Kidney tubule cell (primary cell): ENCODE data around the gene METTL14.

Source experiments
- DNase-seq: peaks from one replicate; pipeline ENCODE4 v3.0.0-alpha.2; 2018; ENCODE audit warnings: low spot score

METTL14 gene

GRCh38 chr4:118759481-118759880, 74.3 kb downstream of the METTL14 start:
- no peak for DNase-seq

DNA sequence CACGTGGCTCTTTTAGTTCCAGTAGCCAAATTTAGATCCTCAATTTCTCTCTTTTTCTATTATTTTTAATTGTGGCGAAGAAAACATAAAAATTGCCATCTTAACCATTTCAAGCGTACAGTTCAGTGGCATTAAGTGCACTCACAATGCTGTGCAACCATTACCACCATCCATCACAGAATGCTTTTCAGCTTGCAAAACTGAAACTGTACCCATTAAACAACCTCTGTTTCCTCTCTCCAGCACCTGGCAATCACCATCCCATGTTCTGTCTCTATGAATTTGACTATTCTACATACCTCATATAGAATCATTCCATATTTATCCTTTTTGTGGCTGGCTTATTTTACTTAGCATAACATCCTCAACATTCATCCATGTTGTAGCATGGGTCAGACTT, 74.9 kb downstream of the METTL14 start:
- DNase-seq: no peak

DNA sequence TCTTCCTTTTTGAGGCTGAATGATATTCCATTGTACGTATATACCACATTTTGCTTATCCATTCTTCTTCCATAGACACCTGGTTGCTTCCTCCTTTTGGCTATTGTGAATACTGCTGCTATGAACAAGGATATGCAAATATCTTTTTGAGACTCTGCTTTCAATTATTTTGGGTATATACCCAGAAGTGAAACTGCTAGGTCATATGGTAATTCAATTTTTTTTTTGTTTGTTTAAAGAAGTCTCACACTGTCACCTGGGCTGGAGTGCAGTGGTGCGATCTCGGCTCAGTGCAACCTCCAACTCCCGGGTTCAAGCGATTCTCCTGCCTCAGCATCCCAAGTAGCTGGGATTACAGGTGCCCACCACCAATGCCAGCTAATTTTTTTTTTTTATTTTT, 75.3 kb downstream of the METTL14 start:
- DNase-seq: no peak

- no peak for DNase-seq
These were observed 76.3 kb downstream of the METTL14 start for GRCh38 chr4:118761397-118762016.

DNA sequence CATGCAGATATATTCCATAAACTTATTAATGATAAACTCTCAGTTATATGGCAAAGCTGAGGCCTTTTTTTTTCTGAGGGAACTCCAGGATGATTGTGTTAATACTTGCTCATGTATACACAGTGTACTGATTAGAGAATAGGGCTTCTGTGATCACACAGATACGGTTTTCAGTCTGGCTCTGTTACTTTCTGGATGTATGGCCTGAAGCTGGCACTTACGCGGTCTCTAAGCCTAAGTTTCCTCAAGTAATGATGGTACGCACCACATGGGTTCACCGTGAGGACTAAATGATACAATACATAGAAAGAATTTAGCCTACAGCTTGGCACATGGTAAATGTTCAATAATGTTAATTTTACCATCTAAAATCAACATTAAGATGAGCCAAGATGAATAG, 77.0 kb downstream of the METTL14 start:
- DNase-seq: no peak

DNA sequence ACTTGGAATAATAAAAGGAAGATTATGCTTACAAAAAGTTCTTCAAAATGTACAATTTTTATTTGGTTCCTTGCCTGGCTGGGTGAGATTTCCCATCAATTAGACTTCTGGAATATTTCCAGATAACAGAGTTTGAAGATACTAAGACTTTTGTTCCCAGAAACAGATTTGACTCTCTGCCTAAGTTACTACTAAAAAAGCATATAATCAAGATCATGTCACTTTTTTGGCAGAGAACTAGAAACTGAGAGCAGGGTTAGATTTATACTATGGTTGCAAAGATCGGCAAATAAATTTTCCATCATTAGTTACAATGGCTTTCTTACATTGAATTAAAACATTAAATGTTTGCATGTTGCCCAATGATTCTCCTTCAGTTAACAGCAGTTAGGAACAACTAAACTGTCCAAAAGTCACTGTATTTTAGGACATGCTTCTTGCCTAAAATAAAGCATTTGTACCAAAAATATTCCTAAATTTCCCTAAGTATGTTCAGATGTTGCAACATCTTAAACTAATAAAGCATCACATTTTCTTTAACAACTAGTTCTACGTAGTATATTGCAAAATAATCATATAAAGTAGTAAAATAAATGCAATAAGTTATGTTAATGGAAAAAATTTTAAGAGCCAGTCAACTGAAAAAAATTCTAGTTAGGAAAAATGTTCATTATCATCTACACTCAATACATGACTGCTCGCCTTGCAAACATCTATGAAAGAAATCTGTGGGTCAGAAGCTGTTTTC, 77.7 kb downstream of the METTL14 start:
- DNase-seq: no peak
